ENCODE data around the gene FIG4. TPM values are rescaled to one million over a fixed set of nuclear protein-coding genes. Genes with fewer than 3 reads are reported as not detected.

Gene FIG4
- 17.7 and 23.3 TPM in 2 replicates for total RNA-seq

DNA sequence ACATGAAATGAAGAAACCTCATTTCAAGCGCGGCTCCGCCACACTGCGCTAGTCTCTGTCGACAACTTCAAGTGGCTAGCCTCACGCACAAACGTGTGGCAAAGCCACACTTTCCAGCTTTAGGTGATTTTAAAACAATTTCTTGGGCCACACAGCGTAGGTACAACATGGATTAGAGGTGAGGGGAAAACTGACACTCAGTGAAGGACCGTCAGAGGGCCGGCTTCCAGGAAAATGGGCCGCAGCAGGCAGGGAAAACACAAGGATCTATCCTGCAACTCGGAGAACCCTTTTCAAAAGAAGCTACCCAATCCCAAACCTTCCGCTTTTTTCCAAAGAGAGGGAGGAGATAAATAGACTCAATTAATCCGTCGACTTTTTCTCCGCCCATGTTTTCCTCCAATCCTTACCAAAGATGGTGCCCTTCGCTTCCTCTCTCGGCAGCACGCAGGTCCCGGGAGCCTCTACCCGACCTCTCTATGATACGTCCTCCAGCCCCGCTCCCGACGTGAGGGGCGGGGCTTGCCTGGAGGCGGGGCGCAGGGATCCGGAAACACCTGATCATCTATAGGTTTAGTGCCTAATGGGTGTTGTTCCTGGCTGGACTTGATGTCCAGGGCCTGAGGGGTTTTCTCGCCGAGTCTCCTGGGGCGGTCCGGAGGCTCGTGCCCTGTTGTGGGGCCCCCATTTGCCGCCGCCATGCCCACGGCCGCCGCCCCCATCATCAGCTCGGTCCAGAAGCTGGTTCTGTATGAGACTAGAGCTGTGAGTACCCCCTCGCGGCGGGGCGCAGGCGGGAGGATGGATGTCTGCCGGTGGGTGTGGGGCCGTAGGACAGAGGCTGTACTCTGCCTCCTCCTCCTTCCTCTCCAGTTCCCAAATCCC is at the start of gene FIG4, which contains the start of gene AK9:
FIG4 (plus strand) TSS at position 560 of the 885 bp plus-strand sequence; CDS start at position 700, 140 bp downstream.
AK9 (minus strand) TSS at position 466 of the 885 bp plus-strand sequence. CDS start 15,457 bp downstream, outside the sequence.
- peak; percentile 89 for DNase-seq (ENCODE audit: low read depth)
- no peak for TF ChIP-seq CTCF (IDR thresholded peaks at IDR 0.05; ENCODE audit: insufficient read depth, low read depth, low read length)
- peak within 1 kb of the TSS; percentile 87 for H3K4me3 ChIP-seq (ENCODE audit: low read depth, low read length)

- DNase-seq (ENCODE audit: low read depth) = no peak
- H3K4me3 ChIP-seq (ENCODE audit: low read depth, low read length) = no peak overlapping the region
- TF ChIP-seq CTCF (IDR thresholded peaks at IDR 0.05; ENCODE audit: insufficient read depth, low read depth, low read length) = no peak
These were observed 47.0 kb upstream of the FIG4 start for GRCh38 chr6:109644131-109644530.

GRCh38 chr6:109653264-109653663 is 37.8 kb upstream of the FIG4 start:
- H3K4me3 ChIP-seq (ENCODE audit: low read depth, low read length) = no peak overlapping the region
- TF ChIP-seq CTCF (IDR thresholded peaks at IDR 0.05; ENCODE audit: insufficient read depth, low read depth, low read length) = no peak
- DNase-seq (ENCODE audit: low read depth) = no peak

DNA sequence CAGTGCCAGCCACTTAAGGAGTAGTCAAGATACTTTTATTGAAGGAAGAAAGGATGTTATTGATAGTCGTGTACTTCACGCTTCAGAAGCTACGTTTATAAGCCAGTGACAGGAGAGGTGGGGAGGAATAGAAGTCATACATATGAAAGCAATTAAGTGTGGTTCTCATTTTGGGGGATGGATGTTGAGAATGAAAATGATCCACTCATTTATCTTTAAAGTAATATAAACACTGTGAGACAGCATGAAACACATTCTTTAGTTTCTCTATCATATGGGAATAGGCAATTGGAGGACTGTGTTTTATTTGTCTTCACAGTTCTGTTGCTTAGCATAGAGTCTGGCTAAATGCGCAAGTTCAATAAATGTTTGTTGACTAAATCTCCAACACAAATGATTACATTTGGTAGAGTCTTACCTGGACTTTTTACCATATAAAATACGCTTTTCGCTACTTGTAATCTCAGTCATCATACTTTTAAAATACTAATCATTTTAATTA is 35.3 kb upstream of the FIG4 start:
- no peak for TF ChIP-seq CTCF (IDR thresholded peaks at IDR 0.05; ENCODE audit: insufficient read depth, low read depth, low read length)
- no peak for DNase-seq (ENCODE audit: low read depth)
- no peak overlapping the region for H3K4me3 ChIP-seq (ENCODE audit: low read depth, low read length)

DNA sequence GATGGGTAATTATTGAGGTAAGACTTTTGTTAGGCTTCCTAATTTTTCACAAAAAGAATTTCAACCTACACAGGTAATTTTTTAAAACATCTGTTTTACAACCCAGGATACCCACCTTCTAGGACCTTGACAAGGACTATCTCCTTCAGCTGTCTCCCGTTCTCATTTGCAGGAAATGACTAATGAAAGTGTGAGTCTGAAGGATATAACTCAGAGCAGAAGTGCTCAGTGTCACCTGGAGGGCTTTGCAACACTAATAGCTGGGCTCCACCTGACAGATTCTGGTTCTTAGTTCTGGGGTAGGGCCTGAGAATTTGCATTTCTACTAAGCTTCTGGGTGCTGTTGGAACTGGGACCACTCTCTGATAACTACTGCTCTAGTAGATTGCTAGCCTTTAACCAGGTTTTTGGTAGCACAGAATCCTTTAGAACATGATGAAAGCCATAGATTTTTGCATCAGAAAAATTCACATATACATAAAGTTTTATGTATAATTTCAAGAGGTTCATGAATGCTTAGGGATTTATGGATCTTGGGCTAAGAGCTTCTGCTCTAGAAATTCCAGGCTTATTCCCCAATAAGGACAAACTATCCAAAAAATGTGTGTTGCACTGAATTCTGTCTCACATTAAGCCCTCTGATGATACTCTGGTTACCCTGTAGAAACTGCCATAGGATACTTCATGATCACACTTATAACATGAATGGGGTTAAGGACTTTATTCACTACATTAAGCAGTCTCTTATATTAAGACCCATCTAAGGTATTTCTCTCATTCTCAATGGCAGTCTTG is 30.4 kb upstream of the FIG4 start:
- H3K4me3 ChIP-seq (ENCODE audit: low read depth, low read length) = no peak overlapping the region
- TF ChIP-seq CTCF (IDR thresholded peaks at IDR 0.05; ENCODE audit: insufficient read depth, low read depth, low read length) = no peak
- no peak for DNase-seq (ENCODE audit: low read depth)

DNA sequence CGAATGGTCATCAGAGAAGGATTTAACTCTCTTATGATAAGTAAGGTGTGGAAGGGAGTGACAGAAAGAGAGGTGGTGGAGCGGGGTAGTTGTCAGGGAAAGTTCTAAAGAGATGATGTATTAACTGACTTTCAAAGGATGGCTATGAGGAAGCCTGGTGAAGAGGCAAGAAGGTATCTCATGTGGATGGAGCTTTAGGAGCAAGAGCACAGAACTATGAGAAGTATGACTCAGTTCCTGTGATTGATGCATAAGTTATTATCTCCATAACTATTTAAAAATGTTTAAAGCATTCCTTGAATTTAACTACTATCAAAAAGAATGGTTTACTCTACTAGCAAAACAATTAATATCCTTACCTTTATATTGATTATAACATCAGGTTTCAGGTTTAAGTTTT is 28.9 kb upstream of the FIG4 start:
- H3K4me3 ChIP-seq (ENCODE audit: low read depth, low read length) = no peak overlapping the region
- no peak for TF ChIP-seq CTCF (IDR thresholded peaks at IDR 0.05; ENCODE audit: insufficient read depth, low read depth, low read length)
- DNase-seq (ENCODE audit: low read depth) = no peak
